Mammary epithelial cell (primary cell): ENCODE results near the gene VKORC1L1.

Experiments
- CTCF ChIP-seq, 2 donors: IDR thresholded peaks in 1 of 2; conservative IDR thresholded peaks in 1 of 2; 2 replicates each; pipeline ENCODE4 v1.5.1; 2011 to 2012; ENCODE audit warnings: inconsistent platforms in 2 of 2, low read length in 2 of 2, mild to moderate bottlenecking in 2 of 2, control low read depth in 1 of 2, low read depth in 1 of 2; ENCODE audit not compliant: insufficient read depth in 1 of 2; ENCODE audit errors: extremely low read depth in 1 of 2
- EZH2 ChIP-seq: IDR thresholded peaks from 2 replicates; pipeline ENCODE4 v1.6.1; 2012; ENCODE audit warnings: low read length, inconsistent platforms, borderline replicate concordance

GRCh38 chr7:65926588-65926987, 53.7 kb downstream of the VKORC1L1 start:
- TF ChIP-seq CTCF (conservative IDR thresholded peaks at IDR 0.05 in 1 of 2, IDR thresholded peaks at IDR 0.05 in 1 of 2; ENCODE audit: extremely low read depth in 1 of 2, insufficient read depth in 1 of 2, low read depth in 1 of 2, low read length in 2 of 2), result no peak
- no peak for TF ChIP-seq EZH2
